Measurements from ENCODE around the gene GALK2. TPM values are rescaled to one million over a fixed set of nuclear protein-coding genes. Genes with fewer than 3 reads are reported as not detected.

Gene GALK2
- total RNA-seq, 1 experiment from 2014 or later: 22.9 TPM

GRCh38 chr15:49134683-49135341 is 35.2 kb upstream of the GALK2 start:
- POLR2A ChIA-PET (ENCODE audit: low non-redundant PET): no interaction called here
- no peak for DNase-seq (ENCODE audit: low spot score)
- peaks cover 79% of the 10 kb centered on the region for H3K36me3 ChIP-seq (ENCODE audit: insufficient read depth, low read length, poor library complexity, severe bottlenecking)
- intact Hi-C loops (cut with micrococcal nuclease; ENCODE audit: unreplicated experiment): no loop called here
- CTCF ChIA-PET: no interaction called here
- peaks cover 10% of the 10 kb centered on the region for H3K4me1 ChIP-seq (ENCODE audit: insufficient read depth, low read length, poor library complexity, severe bottlenecking)
- no peak overlapping the region for H3K4me3 ChIP-seq (ENCODE audit: low read depth, low read length, poor library complexity, severe bottlenecking)
- TF ChIP-seq CTCF (conservative IDR thresholded peaks at IDR 0.05; ENCODE audit: low read depth, low read length) (no peak), EZH2 (IDR thresholded peaks at IDR 0.05; ENCODE audit: borderline replicate concordance, low read depth, low read length, poor library complexity, severe bottlenecking) (no peak)
- BruUV-seq (replicated peaks): no TSS peak
- H3K27ac ChIP-seq (ENCODE audit: low read depth, low read length, poor library complexity, severe bottlenecking): no peak overlapping the region
- H3K27me3 ChIP-seq (replicated peaks; ENCODE audit: insufficient read depth, low read depth, low read length, poor library complexity): no peaks in the 10 kb centered on the region
- H3K9me3 ChIP-seq (ENCODE audit: low read depth, low read length, poor library complexity, severe bottlenecking): no peaks in the 10 kb centered on the region

- TF ChIP-seq CTCF (conservative IDR thresholded peaks at IDR 0.05; ENCODE audit: low read depth, low read length): no peak
- TF ChIP-seq EZH2 (IDR thresholded peaks at IDR 0.05; ENCODE audit: borderline replicate concordance, low read depth, low read length, poor library complexity, severe bottlenecking): no peak
- intact Hi-C loops (cut with micrococcal nuclease; ENCODE audit: unreplicated experiment): no loop called here
- H3K36me3 ChIP-seq (ENCODE audit: insufficient read depth, low read length, poor library complexity, severe bottlenecking): peaks cover 79% of the 10 kb centered on the region
- H3K4me3 ChIP-seq (ENCODE audit: low read depth, low read length, poor library complexity, severe bottlenecking): no peak overlapping the region
- H3K27ac ChIP-seq (ENCODE audit: low read depth, low read length, poor library complexity, severe bottlenecking): no peak overlapping the region
- ChIA-PET CTCF (no interaction called here), POLR2A (ENCODE audit: low non-redundant PET) (no interaction called here)
- peaks cover 10% of the 10 kb centered on the region for H3K4me1 ChIP-seq (ENCODE audit: insufficient read depth, low read length, poor library complexity, severe bottlenecking)
- no TSS peak for BruUV-seq (replicated peaks)
- no peaks in the 10 kb centered on the region for H3K9me3 ChIP-seq (ENCODE audit: low read depth, low read length, poor library complexity, severe bottlenecking)
- no peak for DNase-seq (ENCODE audit: low spot score)
- H3K27me3 ChIP-seq (replicated peaks; ENCODE audit: insufficient read depth, low read depth, low read length, poor library complexity): no peaks in the 10 kb centered on the region
Measured at GRCh38 chr15:49135342-49135857, 34.6 kb upstream of the GALK2 start.

GRCh38 chr15:49135911-49136310 is 34.1 kb upstream of the GALK2 start:
- DNase-seq (ENCODE audit: low spot score): no peak
- BruUV-seq (replicated peaks): no TSS peak
- Histone ChIP-seq H3K4me3 (ENCODE audit: low read depth, low read length, poor library complexity, severe bottlenecking) (no peak overlapping the region), H3K27me3 (replicated peaks; ENCODE audit: insufficient read depth, low read depth, low read length, poor library complexity) (no peaks in the 10 kb centered on the region), H3K4me1 (ENCODE audit: insufficient read depth, low read length, poor library complexity, severe bottlenecking) (peaks cover 10% of the 10 kb centered on the region), H3K27ac (ENCODE audit: low read depth, low read length, poor library complexity, severe bottlenecking) (no peak overlapping the region), H3K9me3 (ENCODE audit: low read depth, low read length, poor library complexity, severe bottlenecking) (no peaks in the 10 kb centered on the region), H3K36me3 (ENCODE audit: insufficient read depth, low read length, poor library complexity, severe bottlenecking) (peaks cover 79% of the 10 kb centered on the region)
- CTCF ChIA-PET: no interaction called here
- no peak for TF ChIP-seq EZH2 (IDR thresholded peaks at IDR 0.05; ENCODE audit: borderline replicate concordance, low read depth, low read length, poor library complexity, severe bottlenecking)
- intact Hi-C loops (cut with micrococcal nuclease; ENCODE audit: unreplicated experiment): no loop called here
- POLR2A ChIA-PET (ENCODE audit: low non-redundant PET): no interaction called here

GRCh38 chr15:49137861-49138260 is 32.2 kb upstream of the GALK2 start:
- Histone ChIP-seq H3K4me3 (ENCODE audit: low read depth, low read length, poor library complexity, severe bottlenecking) (no peak overlapping the region), H3K27me3 (replicated peaks; ENCODE audit: insufficient read depth, low read depth, low read length, poor library complexity) (no peaks in the 10 kb centered on the region), H3K9me3 (ENCODE audit: low read depth, low read length, poor library complexity, severe bottlenecking) (no peaks in the 10 kb centered on the region), H3K4me1 (ENCODE audit: insufficient read depth, low read length, poor library complexity, severe bottlenecking) (peaks cover 10% of the 10 kb centered on the region), H3K36me3 (ENCODE audit: insufficient read depth, low read length, poor library complexity, severe bottlenecking) (peaks cover 76% of the 10 kb centered on the region), H3K27ac (ENCODE audit: low read depth, low read length, poor library complexity, severe bottlenecking) (no peak overlapping the region)
- BruUV-seq (replicated peaks): no TSS peak
- DNase-seq (ENCODE audit: low spot score): no peak
- POLR2A ChIA-PET (ENCODE audit: low non-redundant PET): interaction anchor here (0.5 kb wide), 1 partner anchor 593 kb away, joined by 3 read pairs; no protein-coding TSS in a partner anchor
- intact Hi-C loops (cut with micrococcal nuclease; ENCODE audit: unreplicated experiment): no loop called here
- CTCF ChIA-PET: interaction anchor here (1.2 kb wide), 1 partner anchor 9 kb away, joined by 6 read pairs; no protein-coding TSS in a partner anchor
- TF ChIP-seq EZH2 (IDR thresholded peaks at IDR 0.05; ENCODE audit: borderline replicate concordance, low read depth, low read length, poor library complexity, severe bottlenecking): no peak
